ENCODE data around the gene ATP8B4.

- no peak for TF ChIP-seq POLR2A (IDR thresholded peaks at IDR 0.05)
- TF ChIP-seq, protein P1, sequence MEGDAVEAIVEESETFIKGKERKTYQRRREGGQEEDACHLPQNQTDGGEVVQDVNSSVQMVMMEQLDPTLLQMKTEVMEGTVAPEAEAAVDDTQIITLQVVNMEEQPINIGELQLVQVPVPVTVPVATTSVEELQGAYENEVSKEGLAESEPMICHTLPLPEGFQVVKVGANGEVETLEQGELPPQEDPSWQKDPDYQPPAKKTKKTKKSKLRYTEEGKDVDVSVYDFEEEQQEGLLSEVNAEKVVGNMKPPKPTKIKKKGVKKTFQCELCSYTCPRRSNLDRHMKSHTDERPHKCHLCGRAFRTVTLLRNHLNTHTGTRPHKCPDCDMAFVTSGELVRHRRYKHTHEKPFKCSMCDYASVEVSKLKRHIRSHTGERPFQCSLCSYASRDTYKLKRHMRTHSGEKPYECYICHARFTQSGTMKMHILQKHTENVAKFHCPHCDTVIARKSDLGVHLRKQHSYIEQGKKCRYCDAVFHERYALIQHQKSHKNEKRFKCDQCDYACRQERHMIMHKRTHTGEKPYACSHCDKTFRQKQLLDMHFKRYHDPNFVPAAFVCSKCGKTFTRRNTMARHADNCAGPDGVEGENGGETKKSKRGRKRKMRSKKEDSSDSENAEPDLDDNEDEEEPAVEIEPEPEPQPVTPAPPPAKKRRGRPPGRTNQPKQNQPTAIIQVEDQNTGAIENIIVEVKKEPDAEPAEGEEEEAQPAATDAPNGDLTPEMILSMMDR (IDR thresholded peaks at IDR 0.05): no peak
These were observed 154.5 kb downstream of the ATP8B4 start for GRCh38 chr15:49964551-49964950.
